RWPE1 (cell line): ENCODE results near the gene MFSD12.

Source experiments
- CTCF ChIA-PET: fragments of 350-600 bp; sonication (Branson Sonifier 250); formaldehyde crosslinking; extraction: SDS; loops from one replicate; lab custom pipeline; 2021; lab: Yijun Ruan, JAX
- POLR2A ChIA-PET: fragments of 400-600 bp; formaldehyde crosslinking; extraction: SDS; loops from one replicate; lab custom pipeline; 2020; ENCODE audit warnings: antibody characterized with exemption; ENCODE audit not compliant: low non-redundant PET; lab: Yijun Ruan, JAX
- DNase-seq: peaks from one replicate; pipeline ENCODE4 v3.0.0; 2012; ENCODE audit warnings: low spot score
- H3K27ac ChIP-seq: fragments of 450-650 bp; 2 replicates; pipeline ENCODE4 v1.5.1; 2017
- CTCF ChIP-seq: fragments of 450-650 bp; conservative IDR thresholded peaks from 2 replicates; pipeline ENCODE4 v1.5.1; 2017; ENCODE audit warnings: low read depth, mild to moderate bottlenecking

The MFSD12 gene

GRCh38 chr19:3544742-3545668 lies 12.4 kb downstream of the MFSD12 start:
- CTCF ChIA-PET: interaction anchor here (0.6 to 1.5 kb wide), 11 partner anchors 9 to 401 kb away, joined by 3 to 14 read pairs (median 5); partner anchors contain the start of gene MFSD12
- peak; percentile 43 for DNase-seq
- H3K27ac ChIP-seq: peak overlapping the region; percentile 64
- peak; percentile 93 for TF ChIP-seq CTCF
- POLR2A ChIA-PET: no interaction called here

GRCh38 chr19:3544058-3544376 lies 13.4 kb downstream of the MFSD12 start:
- CTCF ChIA-PET: no interaction called here
- no peak for DNase-seq
- POLR2A ChIA-PET: no interaction called here
- peak overlapping the region; percentile 64 for H3K27ac ChIP-seq
- TF ChIP-seq CTCF: no peak

- POLR2A ChIA-PET: no interaction called here
Observed at GRCh38 chr19:3543150-3544057, 14.0 kb downstream of the MFSD12 start.

GRCh38 chr19:3539756-3540118 lies 17.6 kb downstream of the MFSD12 start:
- no peak overlapping the region for H3K27ac ChIP-seq
- TF ChIP-seq CTCF: no peak
- no peak for DNase-seq
- ChIA-PET CTCF (no interaction called here), POLR2A (no interaction called here)

More at GRCh38 chr19:3543150-3544057, 14.0 kb downstream of the MFSD12 start:
- CTCF ChIA-PET: no interaction called here
- DNase-seq: no peak
- peak overlapping the region; percentile 64 for H3K27ac ChIP-seq
- TF ChIP-seq CTCF: no peak

GRCh38 chr19:3538965-3539755 lies 18.2 kb downstream of the MFSD12 start, which contains the start of gene TEKTIP1:
TSS of gene TEKTIP1 (plus strand) at chr19:3539174. CDS start at chr19:3539178, 4 bp downstream.
- H3K27ac ChIP-seq: peak within 1 kb of the TSS; percentile 45
- DNase-seq: no peak

More at GRCh38 chr19:3538965-3539755, 18.2 kb downstream of the MFSD12 start, which contains the start of gene TEKTIP1:
- CTCF ChIA-PET: interaction anchor here (0.6 kb wide), 1 partner anchor 18 kb away, joined by 3 read pairs; no protein-coding TSS in a partner anchor
- POLR2A ChIA-PET: no interaction called here
- no peak for TF ChIP-seq CTCF
